HG03280 (cell line): ENCODE data around the gene ACVR1.
"Not testable (repeated sequence)": the region's sequence is repeated elsewhere in the genome, so short reads cannot be mapped to it uniquely, and the experiment has no call there.

Experiments
- ATAC-seq: cut with Tn5 transposase; IDR thresholded peaks from one replicate; pipeline ENCODE4 v1.9.1; 2021; ENCODE audit warnings: mild to moderate bottlenecking, moderate library complexity; ENCODE audit not compliant: unreplicated experiment

ACVR1 gene

GRCh38 chr2:157830696-157831570 lies 45.2 kb downstream of the ACVR1 start:
- no peak for ATAC-seq

GRCh38 chr2:157830266-157830665 lies 45.9 kb downstream of the ACVR1 start:
- ATAC-seq, result no peak

- ATAC-seq, result no peak
Observed at GRCh38 chr2:157827377-157827776, 48.8 kb downstream of the ACVR1 start.

DNA sequence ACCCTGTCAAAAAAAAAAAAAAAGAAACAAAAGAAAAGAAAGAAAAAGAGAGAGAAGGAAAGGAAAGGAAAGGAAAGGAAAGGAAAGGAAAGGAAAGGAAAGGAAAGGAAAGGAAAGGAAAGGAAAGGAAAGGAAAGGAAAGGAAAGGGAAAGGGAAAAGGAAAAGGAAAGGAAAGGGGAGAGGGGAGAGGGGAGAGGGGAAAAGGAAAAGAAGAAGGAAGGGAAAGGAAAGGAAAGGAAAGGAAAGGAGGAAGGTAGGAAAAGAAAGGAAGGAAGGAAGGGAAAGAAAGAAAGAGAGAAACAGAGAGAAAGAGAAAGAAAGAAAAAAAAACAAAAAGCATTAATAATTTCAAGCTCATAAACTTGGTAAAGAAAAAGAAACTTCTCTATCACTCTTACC lies 49.5 kb downstream of the ACVR1 start:
- not testable (repeated sequence) for ATAC-seq

- ATAC-seq, result no peak
Observed at GRCh38 chr2:157825885-157826284, 50.2 kb downstream of the ACVR1 start.

- ATAC-seq, result no peak
Observed at GRCh38 chr2:157822993-157823392, 53.1 kb downstream of the ACVR1 start.

- ATAC-seq, result no peak
Observed at GRCh38 chr2:157822533-157822932, 53.6 kb downstream of the ACVR1 start.

GRCh38 chr2:157821519-157822131 lies 54.5 kb downstream of the ACVR1 start:
- ATAC-seq, result no peak

- no peak for ATAC-seq
Observed at GRCh38 chr2:157820193-157820592, 55.9 kb downstream of the ACVR1 start.

- ATAC-seq, result no peak
Observed at GRCh38 chr2:157819761-157820160, 56.4 kb downstream of the ACVR1 start.

- ATAC-seq, result no peak
Observed at GRCh38 chr2:157818227-157818626, 57.9 kb downstream of the ACVR1 start.

GRCh38 chr2:157815421-157815820 lies 60.7 kb downstream of the ACVR1 start:
- no peak for ATAC-seq

DNA sequence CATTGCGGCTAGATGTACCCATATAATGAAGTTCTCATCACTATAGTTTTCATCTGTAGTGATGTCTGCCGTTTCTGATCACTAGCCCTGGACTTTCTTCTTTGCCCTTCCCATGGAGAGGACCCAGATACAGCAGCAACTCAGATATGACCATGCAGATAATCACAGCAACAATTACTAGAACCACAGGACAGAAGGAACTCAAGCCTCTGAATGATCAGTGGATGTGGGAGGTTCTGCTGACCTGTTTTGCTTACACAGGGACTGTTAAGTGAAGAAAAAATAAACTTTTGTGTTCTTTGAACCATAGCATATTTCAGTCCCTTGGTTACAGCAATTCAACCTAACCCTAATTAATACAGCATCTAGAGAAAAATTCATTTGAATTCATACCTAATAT lies 62.7 kb downstream of the ACVR1 start:
- no peak for ATAC-seq

GRCh38 chr2:157810037-157810436 lies 66.1 kb downstream of the ACVR1 start:
- ATAC-seq, result no peak

GRCh38 chr2:157809212-157809611 lies 66.9 kb downstream of the ACVR1 start:
- ATAC-seq, result no peak

DNA sequence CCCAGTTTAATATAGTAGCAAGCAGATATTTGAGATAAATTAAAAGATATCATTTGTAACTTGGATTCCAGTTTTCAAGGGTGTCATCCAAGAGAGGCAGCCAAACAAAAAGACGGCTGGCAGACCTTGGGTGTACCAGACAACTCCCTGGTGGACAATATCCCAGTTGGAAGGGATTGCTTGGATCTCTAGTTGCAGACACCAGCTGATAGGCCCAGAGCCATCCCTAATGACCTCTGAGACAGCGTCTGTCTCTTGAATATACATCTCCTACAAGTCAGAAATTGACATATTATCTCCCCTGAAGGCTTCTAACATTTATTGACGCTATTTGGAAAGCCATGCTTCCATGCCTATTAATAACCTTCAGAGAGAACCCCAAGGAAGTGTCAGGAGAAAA lies 67.7 kb downstream of the ACVR1 start:
- no peak for ATAC-seq

DNA sequence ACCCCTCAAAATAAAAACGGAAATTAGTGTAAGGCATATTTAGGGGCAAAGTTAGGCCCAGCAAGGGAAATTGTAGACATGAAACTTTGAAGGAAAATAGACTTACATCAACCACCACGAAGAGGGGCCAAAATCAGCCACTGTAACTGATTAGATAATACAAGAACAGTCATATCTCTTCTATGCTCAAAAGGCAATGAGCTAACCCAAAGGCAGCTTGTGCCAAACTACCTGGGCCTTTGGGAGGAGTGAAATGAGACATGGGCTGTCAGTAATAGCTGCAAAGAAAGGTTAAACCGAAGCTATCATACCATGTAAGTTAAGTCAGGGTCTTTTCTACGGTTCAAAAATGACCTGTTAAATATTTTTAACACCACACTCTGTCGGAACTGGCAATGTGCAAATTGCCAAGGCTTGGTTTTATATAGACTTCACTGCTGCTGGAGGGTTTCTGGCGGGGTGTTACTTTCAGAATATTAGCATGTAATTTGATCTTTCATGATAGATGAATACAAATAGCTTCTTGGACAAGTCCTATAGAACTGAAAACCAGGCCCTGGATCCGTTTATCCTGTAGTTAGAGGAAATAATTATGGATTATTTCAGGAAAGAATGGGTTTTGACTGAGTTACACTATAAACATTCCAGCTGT lies 69.6 kb downstream of the ACVR1 start:
- ATAC-seq, result no peak

DNA sequence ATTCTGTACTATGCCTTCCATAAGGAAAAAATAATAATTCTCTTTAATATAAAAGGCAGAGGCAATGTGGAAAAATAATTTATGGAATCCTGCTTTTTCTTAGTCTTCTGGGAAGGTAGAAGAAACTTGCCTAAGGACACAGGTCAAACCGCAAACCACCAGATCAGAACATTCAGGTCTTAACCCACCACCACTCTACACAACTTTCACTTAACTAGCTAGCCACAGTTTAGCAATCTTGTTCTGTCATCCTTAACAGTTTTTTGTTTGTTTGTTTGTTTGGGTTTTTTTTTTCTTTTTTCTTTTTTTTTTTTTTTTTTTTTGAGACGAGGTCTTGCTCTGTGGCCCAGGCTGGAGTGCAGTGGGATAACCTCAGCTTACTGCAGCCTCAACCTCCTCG lies 70.6 kb downstream of the ACVR1 start:
- ATAC-seq, result no peak

- ATAC-seq, result no peak
Observed at GRCh38 chr2:157804355-157804754, 71.8 kb downstream of the ACVR1 start.

- no peak for ATAC-seq
Observed at GRCh38 chr2:157803952-157804351, 72.2 kb downstream of the ACVR1 start.

GRCh38 chr2:157803476-157803875 lies 72.7 kb downstream of the ACVR1 start:
- ATAC-seq, result no peak
